IPS-NIHi11 (cell line): ENCODE measurements around the gene AACS.

Source experiments
- DNase-seq: peaks from one replicate; pipeline ENCODE4 v3.0.0; 2012; ENCODE audit warnings: mixed read lengths, low spot score

The AACS gene

GRCh38 chr12:125185740-125186470, 120.7 kb downstream of the AACS start, which contains the start of gene TMEM132B:
TSS of gene TMEM132B (plus strand) at chr12:125186386.
- DNase-seq, result peak; percentile 89

- peak; percentile 51 for DNase-seq
Measured at GRCh38 chr12:125186471-125187147, 121.4 kb downstream of the AACS start.

DNA sequence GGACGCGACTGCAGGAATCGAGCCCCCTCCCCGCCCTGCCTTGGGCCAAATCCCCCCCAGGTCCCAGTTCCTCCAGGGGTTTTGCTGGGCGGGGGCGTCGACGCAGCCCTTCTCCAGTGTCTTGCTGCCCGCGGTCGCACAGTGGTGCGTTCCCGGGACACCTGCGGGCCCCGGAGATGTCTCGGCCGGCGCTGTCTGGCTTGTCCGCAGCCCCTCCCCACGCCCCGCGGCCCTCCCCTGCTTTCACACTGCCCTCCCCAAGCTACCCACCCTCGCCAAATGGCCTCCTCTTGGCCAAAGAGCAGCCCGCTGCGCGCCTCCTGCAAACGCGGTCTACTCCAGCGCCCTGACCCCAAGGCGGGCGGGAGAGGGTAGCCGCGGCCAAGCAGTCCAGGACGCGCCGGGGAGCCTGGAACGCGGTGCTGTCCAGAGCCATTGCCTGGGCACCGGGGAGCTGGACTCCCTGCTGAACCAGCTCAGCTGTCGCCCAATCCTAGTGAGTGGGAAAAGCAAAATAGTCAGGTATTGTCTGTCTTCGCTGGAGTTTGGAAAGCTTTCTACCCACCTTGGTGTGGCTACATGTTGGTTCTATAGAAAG, 122.0 kb downstream of the AACS start:
- no peak for DNase-seq

DNA sequence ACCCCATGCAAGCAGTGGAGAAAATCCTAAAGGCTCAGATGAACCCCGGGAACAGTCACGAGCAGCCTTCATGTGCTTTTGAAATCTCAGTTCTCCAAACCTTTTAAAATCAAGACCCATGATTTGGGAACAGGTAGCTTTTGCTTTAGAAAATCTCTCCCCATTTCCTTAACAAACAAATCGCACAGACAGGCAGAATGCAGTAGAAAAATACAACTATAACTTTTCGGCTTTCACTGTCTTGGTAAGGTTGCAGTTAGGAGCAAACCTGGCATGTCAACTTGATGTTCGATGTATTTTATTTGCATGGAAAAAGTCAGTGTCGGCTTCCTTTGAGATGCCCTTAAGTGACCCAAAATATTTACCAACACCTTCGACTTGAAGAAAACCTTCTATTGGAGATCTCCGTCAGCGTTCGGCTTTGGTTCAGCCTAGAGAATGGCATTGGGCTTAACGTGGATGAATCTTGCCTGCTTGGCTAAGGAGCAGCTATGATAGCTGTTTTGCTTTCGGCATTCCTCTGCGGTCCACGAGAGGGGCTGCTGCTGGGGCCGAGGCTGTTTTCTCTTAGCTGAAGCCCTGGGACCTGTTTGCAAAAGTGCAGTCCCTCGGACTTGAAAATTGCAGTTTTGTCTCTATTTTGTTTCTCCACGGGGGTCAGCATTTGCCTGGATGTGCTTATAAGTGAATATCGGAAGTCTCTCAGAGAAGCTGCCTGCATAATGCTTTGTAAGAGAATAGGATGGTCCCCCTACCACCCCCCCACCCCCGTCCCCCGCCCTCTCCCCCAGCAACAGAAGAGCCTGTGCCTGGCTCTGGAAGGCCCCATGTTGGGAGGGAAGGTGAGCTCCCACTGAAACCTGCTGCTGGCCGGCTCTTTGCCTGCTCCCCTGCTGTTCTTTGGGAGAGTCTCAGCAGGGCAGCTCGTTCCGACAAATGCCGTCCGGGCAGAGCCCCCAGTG, 122.8 kb downstream of the AACS start:
- peak; percentile 33 for DNase-seq

- DNase-seq, result no peak
Measured at GRCh38 chr12:125189015-125189414, 123.8 kb downstream of the AACS start.

GRCh38 chr12:125189502-125189901, 124.3 kb downstream of the AACS start:
- no peak for DNase-seq

DNA sequence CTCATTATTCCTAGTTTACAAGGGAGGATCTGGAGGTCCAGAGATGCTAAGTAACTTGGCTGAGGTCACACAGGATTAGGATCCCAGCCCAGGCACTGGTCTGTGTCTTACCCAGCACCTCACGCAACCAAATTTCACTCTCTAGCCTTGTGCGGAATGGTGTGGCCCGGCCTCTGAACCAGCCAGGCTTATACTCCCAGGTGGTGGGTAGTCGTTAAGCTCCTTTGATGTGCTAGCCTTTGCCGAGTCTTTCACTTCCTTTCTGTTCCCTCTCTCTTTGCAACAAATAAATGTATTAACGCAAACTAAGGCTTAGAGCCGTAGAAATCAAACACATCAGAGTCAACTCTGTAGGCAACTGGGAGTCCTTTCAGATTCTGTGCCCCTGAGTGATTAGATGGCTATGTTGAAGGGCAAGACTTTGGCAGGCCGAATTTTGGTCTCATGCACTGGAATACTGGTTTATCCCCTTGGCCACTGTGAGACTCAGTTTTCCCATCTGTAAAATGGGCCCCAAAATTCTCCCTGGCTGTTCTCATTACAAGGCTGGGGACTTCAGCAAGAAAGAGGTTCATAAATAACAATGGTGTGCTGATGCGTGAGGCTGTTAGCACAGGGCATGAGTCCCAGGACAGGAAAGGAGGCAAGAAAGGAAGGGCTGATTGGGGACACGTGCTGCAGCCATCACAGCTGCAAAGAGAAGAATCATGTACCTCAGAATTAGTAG, 126.3 kb downstream of the AACS start:
- no peak for DNase-seq

GRCh38 chr12:125192690-125193221, 127.5 kb downstream of the AACS start:
- no peak for DNase-seq
